Kidney epithelial cell (primary cell): ENCODE data around the gene PACS1. TPM values are rescaled to one million over a fixed set of nuclear protein-coding genes. Genes with fewer than 3 reads are reported as not detected.
A peak's percentile ranks its signal among the peaks of the same experiment; 100 is the strongest.
"Not testable (repeated sequence)": the region's sequence is repeated elsewhere in the genome, so short reads cannot be mapped to it uniquely, and the experiment has no call there.

ENCODE experiments used
- DNase-seq: peaks from one replicate; pipeline ENCODE4 v3.0.0-alpha.2; 2010; ENCODE audit warnings: low read depth
- H3K27me3 ChIP-seq: 2 replicates; pipeline ENCODE4 v1.6.0; 2011; ENCODE audit warnings: low read length; ENCODE audit not compliant: control insufficient read depth, insufficient read depth
- H3K36me3 ChIP-seq: 2 replicates; pipeline ENCODE4 v1.5.1; 2011; ENCODE audit warnings: low read length; ENCODE audit not compliant: control insufficient read depth, insufficient read depth
- H3K4me3 ChIP-seq: 2 replicates; pipeline ENCODE4 v1.5.1; 2011; ENCODE audit warnings: low read depth, mild to moderate bottlenecking, control low read depth, low read length
- total RNA-seq: library from RNA; depleted of rRNA; stranded (reverse); fragments of >200 nt; gene quantifications from 2 replicates; pipeline ENCODE4 v1.2.3, GENCODE V29; 2015
- TF ChIP-seq, protein P1 (sequence below): IDR thresholded peaks from 2 replicates; pipeline ENCODE4 v1.5.1; 2011; ENCODE audit warnings: mild to moderate bottlenecking, moderate library complexity, low read length, control low read depth, inconsistent platforms; ENCODE audit not compliant: insufficient read depth, poor library complexity, severe bottlenecking

Gene PACS1
- total RNA-seq, 1 donor from 2014 or later = 29.4 TPM

DNA sequence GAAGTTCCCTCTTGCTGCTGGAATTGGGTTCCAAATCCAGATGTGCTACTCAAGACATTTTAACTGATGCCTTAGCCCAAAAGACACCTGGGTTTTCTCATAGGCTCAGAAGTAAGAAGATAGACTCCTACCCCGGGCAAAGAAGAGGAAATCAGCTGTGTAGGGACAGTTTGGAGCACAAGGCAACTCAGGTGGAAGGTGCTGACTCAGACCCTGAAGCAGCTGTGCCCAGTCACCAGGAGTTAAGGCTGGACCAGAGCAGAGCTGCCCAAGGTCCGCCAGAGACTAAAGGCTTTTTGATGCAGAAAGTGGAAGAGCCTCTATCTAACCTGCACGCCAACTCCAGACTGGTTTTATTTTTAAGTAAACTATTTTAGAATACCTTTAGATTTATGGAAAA is 177.7 kb downstream of the PACS1 start:
- H3K4me3 ChIP-seq = no peak overlapping the region
- H3K27me3 ChIP-seq = no peaks in the 10 kb centered on the region
- H3K36me3 ChIP-seq = no peaks in the 10 kb centered on the region
- TF ChIP-seq, protein P1, sequence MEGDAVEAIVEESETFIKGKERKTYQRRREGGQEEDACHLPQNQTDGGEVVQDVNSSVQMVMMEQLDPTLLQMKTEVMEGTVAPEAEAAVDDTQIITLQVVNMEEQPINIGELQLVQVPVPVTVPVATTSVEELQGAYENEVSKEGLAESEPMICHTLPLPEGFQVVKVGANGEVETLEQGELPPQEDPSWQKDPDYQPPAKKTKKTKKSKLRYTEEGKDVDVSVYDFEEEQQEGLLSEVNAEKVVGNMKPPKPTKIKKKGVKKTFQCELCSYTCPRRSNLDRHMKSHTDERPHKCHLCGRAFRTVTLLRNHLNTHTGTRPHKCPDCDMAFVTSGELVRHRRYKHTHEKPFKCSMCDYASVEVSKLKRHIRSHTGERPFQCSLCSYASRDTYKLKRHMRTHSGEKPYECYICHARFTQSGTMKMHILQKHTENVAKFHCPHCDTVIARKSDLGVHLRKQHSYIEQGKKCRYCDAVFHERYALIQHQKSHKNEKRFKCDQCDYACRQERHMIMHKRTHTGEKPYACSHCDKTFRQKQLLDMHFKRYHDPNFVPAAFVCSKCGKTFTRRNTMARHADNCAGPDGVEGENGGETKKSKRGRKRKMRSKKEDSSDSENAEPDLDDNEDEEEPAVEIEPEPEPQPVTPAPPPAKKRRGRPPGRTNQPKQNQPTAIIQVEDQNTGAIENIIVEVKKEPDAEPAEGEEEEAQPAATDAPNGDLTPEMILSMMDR = no peak
- no peak for DNase-seq

DNA sequence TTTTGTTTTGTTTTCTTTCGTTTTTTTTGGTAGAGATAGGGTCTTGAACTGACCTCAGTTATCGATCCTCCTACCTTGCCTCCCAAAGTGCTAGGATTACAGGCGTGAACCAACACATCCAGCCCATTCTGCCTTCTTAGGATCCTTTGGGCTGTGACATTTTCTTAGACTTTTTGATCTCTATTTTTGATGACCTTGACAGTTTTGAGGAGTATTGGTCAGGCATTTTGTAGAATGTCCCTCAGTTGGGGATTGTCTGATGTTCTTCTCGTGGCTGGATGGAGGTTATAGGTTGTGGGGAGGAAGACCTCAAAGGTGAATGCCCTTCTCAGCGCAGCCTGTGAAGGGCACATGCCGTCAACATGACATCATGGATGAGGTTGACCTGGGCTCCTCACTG is 178.8 kb downstream of the PACS1 start:
- DNase-seq = no peak
- no peaks in the 10 kb centered on the region for H3K27me3 ChIP-seq
- no peak overlapping the region for H3K4me3 ChIP-seq
- TF ChIP-seq, protein P1 = no peak
- no peaks in the 10 kb centered on the region for H3K36me3 ChIP-seq

DNA sequence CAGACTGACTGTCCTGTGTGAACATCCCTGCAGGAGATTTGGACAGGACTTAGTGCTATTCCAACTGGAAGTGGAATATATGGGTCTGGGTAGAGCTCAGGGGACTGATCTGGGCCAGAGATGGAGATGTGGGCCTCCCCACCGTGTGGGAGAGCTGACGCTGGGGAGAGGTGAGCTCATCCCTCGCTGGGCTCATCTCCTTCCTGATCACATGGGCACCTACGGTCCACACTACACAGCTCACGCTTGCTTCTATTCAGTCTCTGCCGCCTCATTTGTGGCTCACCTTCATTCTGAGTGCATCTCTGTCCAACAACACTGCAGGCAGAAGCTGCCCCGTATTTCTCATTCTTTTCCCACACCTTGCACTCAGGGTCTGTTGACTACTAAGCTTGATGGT is 181.7 kb downstream of the PACS1 start:
- Histone ChIP-seq H3K4me3 (no peak overlapping the region), H3K36me3 (no peaks in the 10 kb centered on the region), H3K27me3 (no peaks in the 10 kb centered on the region)
- DNase-seq = no peak
- TF ChIP-seq, protein P1 = no peak

DNA sequence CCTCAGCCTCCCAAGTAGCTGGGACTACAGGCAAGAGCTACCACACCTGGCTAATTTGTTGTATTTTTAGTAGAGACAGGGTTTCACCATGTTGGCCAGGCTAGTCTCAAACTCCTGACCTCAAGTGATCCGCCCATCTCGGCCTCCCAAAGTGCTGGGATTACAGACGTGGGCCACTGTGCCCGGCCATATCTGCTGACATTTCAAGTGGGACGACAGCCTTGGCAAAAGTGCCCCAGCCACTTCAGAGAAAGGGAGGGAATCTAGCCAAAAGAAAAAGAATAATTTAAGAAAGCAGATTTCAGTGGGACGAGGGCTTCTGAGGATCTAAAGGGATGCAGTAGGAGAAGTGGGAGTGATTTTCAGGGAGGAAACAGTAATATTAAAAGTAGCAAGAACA is 183.0 kb downstream of the PACS1 start:
- H3K27me3 ChIP-seq, DNase-seq, H3K4me3 ChIP-seq, H3K36me3 ChIP-seq: not testable (repeated sequence)

DNA sequence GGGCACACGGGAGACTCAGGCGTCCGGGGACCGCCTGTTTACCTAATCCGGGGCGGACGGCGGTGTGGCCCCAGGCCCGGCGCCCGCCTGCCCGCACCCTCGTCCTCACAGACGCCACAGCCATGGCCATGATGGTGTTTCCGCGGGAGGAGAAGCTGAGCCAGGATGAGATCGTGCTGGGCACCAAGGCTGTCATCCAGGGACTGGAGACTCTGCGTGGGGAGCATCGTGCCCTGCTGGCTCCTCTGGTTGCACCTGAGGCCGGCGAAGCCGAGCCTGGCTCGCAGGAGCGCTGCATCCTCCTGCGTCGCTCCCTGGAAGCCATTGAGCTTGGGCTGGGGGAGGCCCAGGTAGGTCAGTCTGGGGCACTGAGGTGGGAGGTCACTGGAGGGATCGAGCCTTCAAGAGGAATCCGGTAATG is 188.4 kb downstream of the PACS1 start:
- Histone ChIP-seq H3K36me3 (no peaks in the 10 kb centered on the region), H3K4me3 (peak overlapping the region; percentile 85), H3K27me3 (no peaks in the 10 kb centered on the region)
- DNase-seq = no peak
- TF ChIP-seq, protein P1 = no peak

DNA sequence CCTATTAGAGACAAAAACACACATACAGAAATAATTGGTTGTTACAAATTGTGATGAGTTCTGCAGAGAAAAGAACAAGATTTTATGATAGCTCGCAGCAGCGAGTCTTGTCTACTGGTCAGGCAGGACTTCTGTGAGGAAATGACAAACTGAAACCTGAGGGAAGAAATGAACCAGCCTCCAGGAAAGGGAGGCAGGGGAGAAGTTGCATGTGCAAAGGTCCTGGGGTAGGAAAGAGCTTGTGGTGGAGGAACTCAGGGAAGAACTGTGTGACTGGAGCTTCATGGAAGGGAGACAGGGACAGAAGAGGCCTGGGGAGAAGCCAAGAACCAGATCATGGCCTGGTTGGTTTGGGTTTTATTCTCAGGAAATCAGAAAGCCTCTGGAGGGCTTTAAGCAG is 189.2 kb downstream of the PACS1 start:
- H3K4me3 ChIP-seq = no peak overlapping the region
- TF ChIP-seq, protein P1 = no peak
- peaks cover 1% of the 10 kb centered on the region for H3K36me3 ChIP-seq
- no peak for DNase-seq
- no peaks in the 10 kb centered on the region for H3K27me3 ChIP-seq
